Measurements from ENCODE around the gene DCAF7.

The DCAF7 gene, protein sequence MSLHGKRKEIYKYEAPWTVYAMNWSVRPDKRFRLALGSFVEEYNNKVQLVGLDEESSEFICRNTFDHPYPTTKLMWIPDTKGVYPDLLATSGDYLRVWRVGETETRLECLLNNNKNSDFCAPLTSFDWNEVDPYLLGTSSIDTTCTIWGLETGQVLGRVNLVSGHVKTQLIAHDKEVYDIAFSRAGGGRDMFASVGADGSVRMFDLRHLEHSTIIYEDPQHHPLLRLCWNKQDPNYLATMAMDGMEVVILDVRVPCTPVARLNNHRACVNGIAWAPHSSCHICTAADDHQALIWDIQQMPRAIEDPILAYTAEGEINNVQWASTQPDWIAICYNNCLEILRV

DNA sequence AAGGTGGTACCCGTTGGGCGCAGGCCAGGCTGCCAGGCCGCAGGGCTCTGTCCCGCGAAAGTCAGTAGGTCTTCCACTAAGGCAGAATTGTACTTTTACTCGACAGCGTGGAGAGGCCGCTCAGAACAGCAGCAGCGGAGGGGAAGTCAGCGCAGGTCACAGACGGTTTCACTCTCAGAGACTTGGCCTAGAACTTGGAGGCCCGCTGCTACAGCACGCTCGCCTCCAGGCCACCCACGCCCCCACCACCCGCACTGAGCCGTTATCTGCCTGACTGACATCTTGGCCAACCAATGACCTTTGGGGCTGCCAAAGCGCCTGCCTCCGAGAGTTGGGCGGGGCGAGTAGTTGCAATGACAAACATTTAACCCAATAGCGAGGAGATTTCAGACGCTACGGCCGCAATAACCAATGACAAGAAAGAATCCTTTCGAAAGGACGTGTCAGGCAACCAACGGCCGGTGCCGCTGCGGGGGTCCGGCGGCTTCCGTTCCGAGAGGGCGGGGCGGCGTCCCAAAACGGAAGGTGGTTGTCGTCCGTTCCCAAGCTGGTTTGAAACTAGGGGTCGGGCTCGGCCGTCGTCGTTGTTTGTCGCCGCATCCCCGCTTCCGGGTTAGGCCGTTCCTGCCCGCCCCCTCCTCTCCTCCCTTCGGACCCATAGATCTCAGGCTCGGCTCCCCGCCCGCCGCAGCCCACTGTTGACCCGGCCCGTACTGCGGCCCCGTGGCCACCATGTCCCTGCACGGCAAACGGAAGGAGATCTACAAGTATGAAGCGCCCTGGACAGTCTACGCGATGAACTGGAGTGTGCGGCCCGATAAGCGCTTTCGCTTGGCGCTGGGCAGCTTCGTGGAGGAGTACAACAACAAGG lies at the start of gene DCAF7:
TSS of gene DCAF7 (plus strand) at position 532 of the 871 bp plus-strand sequence. CDS start at position 733, 201 bp downstream.
- DNase-seq = peak; percentile 100

DNA sequence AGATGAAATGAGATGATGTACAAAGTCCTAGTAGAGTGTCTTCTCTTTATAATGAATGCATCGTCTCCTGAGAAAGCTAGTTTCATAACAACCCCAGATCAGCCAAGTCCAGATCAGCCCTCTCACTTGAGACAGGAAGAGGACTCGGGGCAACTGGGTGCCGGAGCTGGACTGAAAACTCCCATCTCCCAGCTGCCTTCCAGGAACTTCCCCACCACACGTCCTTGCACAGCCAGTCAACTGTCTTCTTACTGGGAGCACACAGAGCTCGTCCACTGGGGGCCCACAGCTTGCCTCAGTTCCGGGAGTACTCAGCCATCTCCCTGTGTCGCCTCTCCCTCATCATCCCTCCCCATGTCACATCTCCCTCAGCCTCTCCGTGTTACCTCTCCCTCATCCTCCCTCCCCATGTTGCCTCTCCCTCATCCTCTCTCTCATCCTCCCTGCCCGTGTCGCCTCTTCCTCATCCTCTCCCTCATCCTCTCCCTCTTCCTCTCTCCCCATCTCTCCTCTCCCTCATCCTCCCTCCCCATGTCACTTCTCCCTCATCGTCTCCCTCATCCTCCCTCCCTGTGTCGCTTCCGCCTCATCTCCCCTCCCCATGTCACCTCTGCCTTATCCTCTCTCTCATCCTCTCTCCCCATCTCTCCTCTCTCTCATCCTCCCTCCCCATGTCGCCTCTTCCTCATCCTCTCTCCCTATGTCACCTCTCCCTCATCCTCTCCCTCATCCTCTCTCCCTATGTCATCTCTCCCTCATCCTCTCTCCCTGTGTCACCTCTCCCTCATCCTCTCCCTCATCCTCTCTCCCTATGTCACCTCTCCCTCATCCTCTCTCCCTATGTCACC lies 49.5 kb upstream of the DCAF7 start:
- no peak for DNase-seq

DNA sequence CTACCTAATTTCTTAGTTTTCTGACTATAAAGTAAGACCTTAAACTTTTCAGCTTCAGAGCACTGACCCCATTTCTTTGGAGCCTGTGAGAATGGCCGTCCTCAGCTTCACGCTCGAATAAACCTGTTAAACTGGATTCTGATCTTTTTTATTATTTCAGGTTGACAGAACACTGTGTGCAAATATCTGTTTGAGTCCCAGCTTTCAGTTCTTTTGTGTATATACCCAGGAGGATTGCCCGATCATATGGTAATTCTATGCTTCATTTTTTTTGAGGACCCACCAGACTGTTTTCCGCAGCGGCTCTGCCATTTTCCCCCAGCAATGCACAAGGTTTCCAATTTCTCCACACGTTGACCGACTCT lies 47.0 kb upstream of the DCAF7 start:
- peak in 1 of 2 experiments; percentile 15 for DNase-seq

DNA sequence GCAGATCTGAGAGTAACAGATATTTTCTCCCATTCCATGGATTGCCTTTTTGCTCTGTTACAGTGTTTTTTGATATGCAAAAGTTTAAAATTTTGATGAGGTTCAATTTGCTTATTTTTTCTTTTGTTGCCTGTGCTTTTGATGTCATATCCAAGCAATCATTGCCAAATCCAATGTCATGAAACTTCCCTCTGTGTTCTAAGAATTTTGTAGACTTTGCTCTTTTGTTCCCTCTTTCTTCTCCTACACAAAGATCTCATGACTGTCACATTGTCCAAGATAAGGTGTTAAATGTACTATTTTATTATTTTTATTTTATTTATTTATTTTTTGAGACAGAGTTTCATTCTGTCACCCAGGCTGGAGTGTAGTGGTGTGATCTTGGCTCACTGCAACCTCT lies 46.0 kb upstream of the DCAF7 start:
- no peak for DNase-seq

DNA sequence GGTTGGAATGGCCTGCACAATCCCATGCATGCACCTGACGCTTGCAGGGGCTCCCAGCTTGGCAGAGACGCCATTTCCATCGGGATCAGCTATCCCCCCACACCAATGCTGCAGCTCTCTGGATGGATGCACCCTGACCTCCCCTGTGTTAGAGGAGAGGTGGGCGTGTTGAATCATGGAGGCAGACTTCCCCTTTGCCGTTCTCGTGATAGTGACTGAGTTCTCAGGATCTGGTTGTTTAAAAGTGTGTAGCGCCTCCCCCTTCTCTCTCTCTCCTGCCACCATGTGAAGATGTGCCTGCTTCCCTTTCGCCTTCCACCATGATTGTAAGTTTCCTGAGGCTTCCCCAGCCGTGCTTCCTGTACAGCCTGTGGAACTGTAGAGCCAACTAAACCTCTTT lies 44.9 kb upstream of the DCAF7 start:
- no peak for DNase-seq

DNA sequence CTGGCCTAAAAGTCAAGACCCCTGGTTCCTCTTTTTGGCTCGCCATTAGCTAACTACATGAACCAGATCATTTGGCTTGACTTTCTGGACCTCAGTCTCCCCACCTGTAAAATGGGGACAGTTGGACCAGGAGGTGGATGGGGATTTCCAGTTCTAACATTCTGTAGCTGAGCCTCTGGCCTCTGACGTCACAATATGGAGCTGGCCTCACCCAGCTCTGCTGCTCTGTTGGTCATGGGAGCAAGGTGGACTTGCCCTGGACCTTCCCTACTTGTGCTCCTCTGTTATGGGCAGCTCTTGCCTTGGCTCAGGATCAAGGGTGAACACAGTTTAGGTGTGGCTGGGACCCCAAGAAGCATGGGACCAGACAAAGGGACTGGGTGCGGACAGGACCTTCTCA lies 43.6 kb upstream of the DCAF7 start:
- DNase-seq = no peak

DNA sequence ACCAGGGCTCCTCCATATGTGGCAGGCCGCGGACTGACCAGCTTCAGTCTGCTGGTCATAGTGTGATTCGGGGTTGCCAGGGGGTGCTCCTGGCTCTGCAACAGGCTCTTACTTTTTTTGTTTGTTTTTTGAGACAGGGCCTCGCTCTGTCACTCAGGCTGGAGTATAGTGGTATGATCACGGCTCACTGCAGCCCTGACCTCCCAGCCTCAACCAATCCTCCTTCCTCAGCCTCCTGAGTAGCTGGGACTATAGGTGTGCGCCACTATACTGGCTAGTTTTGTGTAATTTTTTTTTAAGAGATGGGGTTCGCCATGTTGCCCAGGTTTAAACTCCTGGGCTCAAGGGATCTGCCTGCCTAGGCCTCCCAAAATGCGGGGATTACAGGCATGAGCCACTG lies 38.9 kb upstream of the DCAF7 start:
- DNase-seq = no peak

DNA sequence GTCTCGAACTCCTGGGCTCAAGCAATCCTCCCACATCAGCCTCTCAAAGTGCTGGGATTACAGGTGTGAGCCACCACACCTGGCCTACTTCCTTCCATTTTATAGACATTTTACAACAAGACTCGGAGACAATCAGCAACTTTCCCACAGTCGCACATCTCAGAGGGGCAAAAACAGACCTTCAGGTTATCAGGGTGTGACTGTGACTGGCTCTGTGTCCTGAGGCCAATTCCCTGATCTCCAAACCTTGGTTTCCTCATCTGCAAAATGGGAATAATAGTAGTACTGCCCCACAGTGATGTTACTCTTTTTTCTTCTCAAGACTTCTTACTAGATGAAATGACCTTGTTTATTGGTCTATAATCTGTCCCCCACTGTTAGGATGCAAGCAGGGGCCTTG lies 37.9 kb upstream of the DCAF7 start:
- no peak for DNase-seq

DNA sequence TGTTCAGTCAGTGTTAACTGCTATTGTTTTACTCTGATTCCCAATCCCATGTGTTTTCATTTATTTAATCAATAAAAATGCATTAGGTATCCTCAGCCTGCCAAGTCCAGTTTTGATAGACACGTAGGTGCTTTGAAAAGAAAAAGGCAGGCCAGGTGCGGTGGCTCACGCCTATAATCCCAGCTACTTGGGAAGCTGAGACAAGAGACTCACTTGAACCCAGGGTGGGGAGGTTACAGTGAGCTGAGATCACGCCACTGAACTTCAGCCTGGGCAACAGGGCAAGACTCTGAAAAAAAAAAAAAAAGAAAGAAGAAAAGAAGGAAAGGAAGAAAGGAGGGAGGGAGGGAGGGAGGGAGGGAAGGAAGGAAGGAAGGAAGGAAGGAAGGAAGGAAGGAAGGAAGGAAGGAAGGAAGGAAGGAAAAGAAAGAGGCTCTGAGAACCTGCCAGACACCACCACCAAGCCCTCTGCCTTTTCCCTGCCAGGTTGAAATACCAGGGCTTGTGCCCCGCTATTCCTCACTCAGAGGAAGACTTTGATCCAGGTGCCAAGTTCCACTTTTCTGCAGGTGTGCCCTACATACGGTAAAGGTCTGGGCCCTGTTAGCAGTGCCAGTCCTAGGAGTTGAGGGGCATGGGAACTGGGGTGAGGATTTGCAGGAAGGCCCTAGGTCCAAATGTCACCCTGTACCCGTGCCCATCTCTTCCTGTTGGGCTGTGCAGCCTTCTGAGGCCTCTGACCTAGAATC lies 37.2 kb upstream of the DCAF7 start:
- no peak for DNase-seq

DNA sequence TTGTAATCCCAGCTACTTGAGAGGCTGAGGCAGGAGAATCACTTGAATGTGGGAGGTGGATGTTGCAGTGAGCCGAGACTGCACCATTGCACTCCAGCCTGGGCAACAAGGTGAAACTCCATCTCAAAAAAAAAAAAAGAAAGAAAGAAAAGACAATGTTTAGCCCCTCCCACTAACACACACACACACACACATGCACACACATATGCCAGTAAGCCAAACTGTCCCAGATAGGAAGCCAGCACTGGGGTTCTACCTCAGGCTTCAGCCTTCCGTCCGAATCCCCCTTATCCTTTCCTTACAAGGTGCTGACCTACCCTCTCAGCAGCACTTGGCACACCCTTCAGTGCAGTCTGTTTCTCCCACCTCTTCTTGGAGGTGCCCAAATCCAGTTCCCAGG lies 35.8 kb upstream of the DCAF7 start:
- DNase-seq = no peak

DNA sequence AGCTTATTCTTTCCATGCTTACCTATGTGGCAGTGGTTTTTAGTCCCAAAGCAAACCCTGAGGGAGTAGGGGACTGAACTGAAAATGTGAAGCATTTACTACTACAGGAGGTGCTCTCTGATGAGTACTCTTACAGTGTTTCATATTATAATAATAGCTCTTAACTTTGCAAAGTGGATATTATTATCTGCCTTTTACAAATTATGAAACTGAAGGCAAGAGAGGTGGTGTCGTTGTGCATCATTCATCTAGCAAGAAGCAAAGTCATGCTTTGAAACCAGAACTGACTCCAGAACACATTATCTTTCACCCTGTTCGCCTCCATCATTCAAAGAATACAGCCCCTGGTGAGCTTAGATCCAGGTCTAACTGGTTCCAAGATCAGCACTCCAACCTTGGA lies 35.3 kb upstream of the DCAF7 start:
- DNase-seq = no peak

DNA sequence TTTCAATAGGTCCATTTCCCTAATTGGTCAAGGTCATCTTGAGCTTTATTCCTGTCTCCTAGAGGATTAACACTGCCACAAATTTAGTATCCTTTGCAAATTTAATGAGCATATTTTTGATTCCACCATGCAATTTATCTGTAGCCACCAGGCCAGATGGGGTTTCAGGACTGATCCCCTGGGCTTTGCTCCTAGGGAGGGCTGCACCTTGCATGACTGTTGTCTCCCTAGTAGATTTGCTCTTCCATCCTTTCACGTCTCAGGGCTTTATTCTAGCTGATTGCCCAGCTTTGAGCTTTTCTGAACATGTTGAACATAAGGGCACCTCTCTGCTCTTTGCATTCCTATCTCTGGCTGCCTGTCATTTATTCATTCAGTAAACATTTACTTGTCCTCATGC lies 34.9 kb upstream of the DCAF7 start:
- no peak for DNase-seq

DNA sequence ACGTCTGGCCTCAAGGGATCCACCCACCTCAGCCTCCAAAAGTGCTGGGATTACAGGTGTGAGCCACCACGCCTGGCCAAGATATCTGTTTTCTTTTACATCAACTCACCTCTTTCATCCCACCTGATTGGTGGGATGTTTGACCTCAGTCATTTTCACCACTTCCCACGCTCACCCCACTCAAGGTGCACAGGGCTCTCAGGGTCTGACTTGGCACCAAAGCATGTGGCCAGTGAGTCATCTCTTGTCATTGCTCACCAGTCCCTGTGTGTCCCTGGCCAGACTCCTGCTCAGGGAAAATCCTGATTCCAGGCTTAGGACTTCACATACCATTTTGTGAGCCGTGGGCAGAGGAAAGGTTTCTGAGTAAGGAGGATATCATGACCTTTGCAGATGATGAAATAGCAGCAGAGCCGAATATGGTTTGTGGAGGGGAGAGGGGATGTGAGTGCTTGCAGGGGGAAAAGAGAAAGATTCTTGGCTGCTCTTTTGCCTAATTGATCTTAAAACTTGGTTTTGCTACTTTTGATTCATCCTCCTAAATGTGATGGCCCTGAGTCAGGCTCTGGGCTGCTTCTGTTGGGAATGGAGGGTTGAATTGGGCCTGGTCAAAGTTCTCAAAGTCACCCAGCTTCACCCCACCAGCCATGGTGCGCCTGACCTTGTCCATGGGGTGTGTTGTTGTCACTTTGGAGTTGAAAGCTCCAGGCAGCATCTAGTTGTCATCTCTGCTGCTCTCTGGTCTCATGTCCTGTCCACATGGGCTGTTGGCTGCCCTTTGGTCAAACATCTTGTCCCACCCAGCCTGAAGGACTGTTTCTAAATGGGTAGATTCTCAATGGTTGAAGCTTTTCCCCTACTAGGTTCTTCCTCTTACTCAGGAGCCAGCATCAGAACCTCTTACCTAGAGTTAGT lies 33.1 kb upstream of the DCAF7 start:
- no peak for DNase-seq

DNA sequence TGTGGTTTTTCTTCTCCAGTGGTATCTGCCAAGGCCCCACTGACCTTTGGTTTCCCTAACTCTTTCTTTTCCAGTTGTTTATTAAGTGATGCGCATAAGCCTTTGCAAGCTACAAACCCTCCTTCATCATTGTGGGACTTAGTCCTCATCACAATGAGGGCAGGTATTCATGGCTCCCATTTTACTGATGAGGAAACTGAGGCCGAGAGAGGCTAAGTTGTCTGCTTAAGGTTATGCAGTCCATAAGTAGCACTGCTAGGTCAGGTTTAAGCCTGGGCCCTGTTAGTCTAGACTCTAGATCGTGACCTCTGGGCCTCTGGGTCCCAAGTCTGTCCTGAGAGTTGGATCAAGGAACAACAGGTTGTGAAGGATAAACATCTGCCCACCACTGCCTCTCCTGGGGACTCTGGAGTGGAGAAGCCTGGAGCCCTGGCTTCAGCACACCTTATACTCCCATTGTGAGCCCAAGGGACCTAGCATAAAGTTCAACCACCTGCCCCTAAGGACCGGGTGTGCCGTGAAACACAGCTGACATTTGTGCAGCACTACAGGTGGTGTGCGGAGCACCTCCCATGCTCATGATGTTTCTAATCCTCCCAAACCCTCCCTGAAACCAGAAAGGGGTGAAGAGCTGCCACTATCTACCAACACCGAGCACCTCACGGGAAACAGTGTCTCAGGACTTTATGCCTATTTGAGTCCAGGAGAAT lies 32.3 kb upstream of the DCAF7 start:
- no peak for DNase-seq

DNA sequence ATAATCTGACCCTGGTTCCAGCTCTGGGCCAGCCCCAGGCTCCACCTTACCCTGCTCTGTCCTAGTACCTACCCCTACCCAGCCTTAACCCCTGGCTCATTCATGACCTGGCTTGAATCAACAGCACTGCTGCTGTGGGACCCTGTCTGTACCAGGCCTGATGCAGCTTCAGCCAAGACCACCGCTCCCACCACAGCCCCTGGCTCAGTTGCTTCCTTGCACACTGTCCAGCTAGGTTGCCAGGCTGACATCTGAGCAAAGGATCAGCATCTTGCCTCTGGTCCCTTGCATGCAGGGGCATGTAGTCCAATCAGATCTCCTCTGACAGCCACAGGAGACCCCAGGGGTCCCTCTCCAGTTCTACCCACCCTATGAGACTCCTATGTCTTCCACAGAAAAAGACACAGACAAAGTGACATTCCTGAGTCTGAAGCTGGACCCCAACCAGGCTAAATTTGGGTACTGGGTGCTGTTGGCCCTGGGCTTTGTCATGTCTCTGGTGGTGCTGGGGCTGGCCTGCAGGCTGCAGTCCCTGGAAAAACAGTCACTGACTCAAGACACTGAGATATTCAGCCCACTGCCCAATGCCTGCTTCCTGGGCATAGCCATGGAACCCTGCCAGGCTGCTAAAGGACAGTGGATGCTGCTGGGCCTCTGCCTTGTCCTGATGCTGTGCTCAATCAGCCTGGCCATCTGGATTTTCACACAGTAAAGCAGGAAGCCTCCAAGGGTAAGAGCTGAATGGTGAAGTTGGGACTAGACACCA lies 31.0 kb upstream of the DCAF7 start:
- no peak for DNase-seq

DNA sequence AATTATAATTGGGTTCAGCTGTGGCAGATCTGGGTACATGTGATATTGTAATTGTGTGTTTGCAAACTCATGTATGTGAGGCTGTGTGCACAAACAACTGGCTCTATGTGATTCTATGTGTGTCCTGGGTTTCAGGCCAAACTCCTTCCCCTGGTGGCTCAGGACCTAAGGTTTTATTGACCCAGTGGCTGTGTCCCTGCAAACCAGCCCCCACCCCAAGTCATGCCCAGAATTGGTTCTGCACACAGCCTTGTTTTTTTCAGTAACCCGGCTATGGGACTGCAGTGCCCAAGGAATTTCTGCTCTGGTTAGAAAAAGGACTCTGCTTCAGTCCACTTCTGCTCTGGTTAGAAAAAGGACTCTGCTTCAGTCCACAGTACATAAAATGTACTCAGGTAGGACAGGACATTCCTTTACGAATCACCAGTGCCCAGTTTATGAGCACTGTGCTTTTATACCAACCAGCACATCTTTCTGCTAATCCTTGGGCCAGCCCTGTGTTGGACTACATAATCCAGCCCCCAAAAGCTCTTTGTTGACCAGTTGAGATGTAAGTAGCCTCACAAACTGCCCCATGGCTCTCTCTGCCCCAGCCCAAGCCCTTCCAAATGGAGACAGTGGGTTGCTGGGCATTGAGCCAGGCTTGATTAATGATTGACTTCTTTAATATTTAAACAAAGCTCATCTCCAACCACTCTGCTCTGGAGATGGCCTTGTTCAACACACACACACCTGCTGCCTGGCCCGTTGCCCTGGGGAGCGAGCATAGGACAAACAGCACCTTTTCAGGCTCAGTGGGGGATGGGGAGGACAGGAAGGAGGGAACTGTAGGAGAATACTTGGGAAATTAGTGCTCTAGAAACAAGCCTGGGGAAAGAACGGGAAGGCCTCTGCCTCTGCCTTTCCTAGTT lies 30.1 kb upstream of the DCAF7 start:
- peak; percentile 87 to 93 for DNase-seq

DNA sequence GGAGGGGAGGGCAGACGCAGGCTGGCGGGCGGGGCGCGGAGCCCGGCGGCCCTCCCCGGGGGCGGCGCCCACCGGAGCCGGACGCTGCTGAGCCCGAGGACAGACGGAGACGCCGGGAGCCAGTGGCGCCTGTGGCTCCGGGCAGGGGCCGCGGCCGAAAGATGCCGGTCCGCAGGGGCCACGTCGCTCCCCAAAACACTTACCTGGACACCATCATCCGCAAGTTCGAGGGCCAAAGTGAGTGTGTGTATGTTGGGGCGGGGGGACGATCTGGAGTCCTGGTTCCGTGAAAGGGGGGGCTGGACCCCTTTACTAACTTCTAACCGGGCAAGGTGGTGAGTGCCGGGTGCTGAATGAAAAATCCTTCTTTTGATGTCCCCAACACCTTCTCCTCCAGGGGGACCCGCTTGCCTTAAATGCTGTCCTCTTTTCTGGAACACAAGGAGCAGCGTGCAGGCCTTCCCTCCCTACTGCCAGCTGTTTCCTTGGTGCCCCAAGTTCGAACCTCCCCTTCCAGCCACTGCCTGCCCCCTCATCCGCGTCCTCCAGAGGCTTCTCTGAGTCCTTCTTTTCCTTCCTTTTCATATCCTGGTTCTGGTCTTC lies 26.9 kb upstream of the DCAF7 start, which contains the start of gene KCNH6:
TSS of gene KCNH6 (plus strand) at position 106 of the 603 bp plus-strand sequence. CDS start at position 162, 56 bp downstream.
- DNase-seq = peak in 1 of 2 experiments; percentile 41

DNA sequence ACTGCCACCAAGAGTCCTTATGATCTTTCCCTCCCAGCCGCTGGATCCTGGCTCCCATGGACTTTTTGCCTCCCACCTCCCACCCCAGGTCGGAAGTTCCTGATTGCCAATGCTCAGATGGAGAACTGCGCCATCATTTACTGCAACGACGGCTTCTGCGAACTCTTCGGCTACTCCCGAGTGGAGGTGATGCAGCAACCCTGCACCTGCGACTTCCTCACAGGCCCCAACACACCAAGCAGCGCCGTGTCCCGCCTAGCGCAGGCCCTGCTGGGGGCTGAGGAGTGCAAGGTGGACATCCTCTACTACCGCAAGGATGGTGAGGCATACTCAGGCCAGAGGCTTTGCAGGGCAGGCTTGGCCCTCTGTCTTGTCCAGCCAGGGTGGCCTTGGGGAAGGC lies 26.2 kb upstream of the DCAF7 start:
- DNase-seq = no peak

Data from NCI-H2081 (cell line).